HG03442 (cell line): ENCODE measurements around the gene PRMT7.
A peak's percentile ranks its signal among the peaks of the same experiment; 100 is the strongest.
"Not testable (repeated sequence)": the region's sequence is repeated elsewhere in the genome, so short reads cannot be mapped to it uniquely, and the experiment has no call there.

Experiments used
- ATAC-seq: cut with Tn5 transposase; IDR thresholded peaks from one replicate; pipeline ENCODE4 v1.9.1; 2021; ENCODE audit warnings: mild to moderate bottlenecking, moderate library complexity; ENCODE audit not compliant: unreplicated experiment

The PRMT7 gene

DNA sequence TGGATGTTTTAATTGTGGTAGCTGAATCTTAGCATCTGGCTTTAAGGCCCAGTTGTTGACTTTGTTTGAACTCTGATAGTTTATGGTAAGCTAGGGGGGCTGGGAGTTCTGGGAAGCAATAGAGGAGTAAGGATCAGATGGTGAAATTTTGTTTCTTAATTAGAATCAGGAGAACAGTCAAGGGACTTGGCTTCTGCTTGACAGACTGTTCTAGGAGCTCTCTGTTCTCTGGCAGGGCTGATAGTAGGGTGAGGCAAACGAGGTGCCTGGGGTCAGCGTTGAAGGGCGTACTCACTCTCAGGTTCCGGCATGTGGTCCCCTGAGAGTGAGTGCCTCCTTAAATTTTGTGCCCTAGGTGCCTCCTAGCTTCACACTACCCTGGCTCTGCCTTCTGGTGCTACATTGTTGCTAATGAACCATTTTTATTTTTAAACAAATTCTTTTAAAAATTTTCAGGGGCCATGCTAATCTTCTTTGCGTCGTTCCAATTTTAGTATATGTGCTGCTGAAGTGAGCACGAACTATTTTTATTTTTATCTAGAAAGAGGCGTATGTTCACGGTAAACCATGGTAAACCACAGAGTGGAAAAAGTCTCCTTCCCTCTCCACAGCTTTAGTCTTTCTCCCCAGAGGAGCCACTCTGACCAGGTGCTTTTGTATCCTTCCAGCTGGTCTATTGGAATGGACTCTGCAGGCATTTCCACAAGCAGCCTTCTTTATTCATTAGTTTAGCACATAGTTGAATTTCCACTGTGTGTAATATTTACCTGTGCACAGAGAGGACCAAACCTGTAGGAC is 26.8 kb upstream of the PRMT7 start:
- no peak for ATAC-seq

GRCh38 chr16:68284847-68285246 is 26.0 kb upstream of the PRMT7 start:
- ATAC-seq: peak; percentile 51

GRCh38 chr16:68285683-68286082 is 25.1 kb upstream of the PRMT7 start:
- no peak for ATAC-seq

DNA sequence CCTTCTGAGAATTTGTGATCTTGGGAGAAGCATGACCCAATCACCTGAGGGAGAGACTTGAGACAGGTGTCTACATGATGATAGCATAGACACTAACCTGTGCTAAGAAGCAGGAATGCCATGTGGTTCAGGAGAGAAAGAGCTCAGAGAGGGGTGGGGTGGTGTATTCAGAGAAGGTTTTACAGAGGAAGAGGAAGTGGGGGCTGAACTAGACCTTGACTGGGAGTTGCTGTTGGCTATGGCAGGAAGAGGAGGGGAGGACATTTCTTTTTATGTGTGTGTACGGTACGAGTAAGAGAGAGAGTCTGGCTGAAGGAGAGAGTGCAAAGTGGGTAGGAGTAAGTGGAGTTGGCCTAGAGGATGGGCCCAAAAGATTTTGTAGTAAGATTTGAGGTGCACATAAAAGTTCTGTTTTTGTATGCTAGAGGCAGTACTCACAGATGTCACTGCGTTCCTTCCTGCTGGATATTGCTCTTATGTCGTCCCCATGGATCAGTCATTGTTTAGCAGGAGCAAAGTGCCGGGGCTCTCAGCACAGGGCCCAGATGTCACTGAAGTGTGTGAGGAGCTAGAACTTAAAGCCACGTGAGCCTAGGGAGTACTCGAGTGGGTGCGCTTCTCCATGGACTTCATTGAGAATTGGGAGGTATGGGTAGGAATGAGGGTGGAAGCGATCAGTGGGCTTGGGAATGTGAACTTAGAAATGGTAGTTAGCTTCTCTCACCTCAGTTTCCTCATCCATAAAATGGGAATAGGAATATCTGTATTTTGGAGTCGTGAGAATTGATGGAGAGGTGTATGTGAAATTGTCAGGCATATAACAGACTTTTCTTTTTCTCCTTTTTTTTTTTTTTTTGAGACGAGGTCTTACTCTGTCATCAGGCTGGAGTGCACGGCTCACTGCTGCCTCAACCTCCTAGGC is 24.4 kb upstream of the PRMT7 start:
- no peak for ATAC-seq

GRCh38 chr16:68287276-68288251 is 23.3 kb upstream of the PRMT7 start:
- ATAC-seq: no peak

DNA sequence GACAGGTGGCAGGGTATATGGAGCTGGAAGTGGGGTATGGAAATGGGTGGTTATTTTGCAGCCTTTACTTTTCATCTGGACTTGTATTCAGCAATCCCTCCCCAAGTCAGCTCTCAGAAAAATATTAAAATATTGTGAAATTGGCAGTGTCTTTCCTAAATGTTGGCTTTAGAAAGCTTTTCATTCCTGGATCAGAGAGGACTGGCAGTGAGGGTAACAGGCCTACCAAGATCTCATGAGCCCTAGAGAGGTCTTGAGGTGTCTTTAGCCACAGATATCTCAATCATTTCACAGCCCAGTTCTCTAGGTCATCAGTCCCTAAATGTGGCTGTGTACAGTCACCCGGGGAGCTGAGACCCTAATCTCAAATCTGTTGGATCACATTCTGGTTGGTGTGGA is 22.6 kb upstream of the PRMT7 start:
- ATAC-seq: no peak

- not testable (repeated sequence) for ATAC-seq
Measured at GRCh38 chr16:68288796-68289195, 22.0 kb upstream of the PRMT7 start.

DNA sequence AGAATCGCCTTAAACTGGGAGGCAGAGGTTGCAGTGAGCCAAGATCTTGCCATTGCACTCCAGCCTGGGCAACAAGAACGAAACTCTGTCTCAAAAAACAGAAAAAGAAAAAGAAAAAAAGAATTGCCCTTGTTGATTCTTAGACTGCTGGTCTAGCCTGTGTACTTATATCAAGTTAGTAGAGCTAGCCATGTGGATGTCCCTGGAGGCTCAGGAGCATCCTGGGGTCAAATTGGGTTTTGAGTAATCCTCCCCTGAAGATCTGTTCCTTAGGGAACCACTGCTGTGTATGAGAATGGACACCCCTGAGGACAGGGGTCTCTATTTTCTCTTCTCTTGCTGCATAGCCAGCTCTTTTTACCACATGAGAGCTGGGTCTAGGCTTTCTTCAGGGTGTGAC is 21.6 kb upstream of the PRMT7 start:
- no peak for ATAC-seq

GRCh38 chr16:68289621-68290329 is 21.0 kb upstream of the PRMT7 start:
- no peak for ATAC-seq

DNA sequence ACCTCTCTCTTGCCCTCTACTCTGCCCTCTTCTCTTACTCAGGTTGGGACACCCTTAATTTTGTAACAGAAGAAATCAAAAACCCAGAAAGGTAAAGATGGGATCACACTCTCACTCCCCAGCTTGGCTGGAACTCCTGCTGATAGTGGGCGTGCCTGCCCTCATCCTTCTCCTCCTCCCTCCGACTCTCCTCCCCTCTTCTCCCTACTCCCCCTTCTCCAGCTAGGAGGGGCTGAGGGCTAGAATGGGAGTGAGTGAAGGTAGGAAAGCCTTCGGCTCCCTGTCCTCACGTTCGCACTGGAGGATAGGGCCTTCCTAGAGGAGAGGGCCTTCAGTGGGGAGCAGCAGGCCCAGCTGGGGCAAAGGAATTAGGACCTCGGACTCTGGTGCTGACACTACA is 20.4 kb upstream of the PRMT7 start:
- ATAC-seq: no peak

DNA sequence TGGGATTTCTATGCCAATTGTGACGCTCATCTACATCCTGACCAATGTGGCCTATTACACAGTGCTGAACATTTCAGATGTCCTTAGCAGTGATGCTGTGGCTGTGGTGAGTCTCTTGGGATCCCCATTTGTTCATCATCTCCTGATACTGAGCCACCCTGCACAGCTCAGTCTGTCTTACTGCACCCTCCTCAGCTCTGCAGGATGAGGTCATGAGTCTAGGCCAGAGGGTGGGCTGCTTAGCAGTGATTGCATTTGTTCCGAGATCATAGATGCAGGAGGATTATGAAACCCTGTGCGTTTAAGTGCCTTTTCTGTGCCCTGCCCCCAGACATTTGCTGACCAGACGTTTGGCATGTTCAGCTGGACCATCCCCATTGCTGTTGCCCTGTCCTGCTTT is 19.6 kb upstream of the PRMT7 start:
- no peak for ATAC-seq

DNA sequence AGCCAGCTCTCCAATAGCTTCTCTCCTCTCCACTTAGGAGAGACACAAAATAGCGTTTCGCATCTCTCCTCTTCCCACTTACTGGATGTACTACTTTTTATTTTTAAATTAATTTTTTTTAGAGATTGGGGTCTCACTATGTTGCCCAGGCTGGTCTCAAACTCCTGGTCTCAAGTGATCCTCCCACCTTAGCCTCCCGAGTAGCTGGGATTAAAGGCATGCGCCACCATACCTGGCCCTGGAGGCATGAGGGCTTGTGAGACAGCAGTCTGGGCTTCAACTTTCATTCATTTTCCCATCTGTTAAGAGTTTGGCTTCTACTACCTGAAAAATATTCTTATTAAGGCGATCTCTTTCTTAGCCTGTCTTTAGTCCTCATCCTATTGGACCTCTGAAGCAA is 18.4 kb upstream of the PRMT7 start:
- no peak for ATAC-seq

GRCh38 chr16:68296291-68296690 is 14.5 kb upstream of the PRMT7 start:
- ATAC-seq: no peak

DNA sequence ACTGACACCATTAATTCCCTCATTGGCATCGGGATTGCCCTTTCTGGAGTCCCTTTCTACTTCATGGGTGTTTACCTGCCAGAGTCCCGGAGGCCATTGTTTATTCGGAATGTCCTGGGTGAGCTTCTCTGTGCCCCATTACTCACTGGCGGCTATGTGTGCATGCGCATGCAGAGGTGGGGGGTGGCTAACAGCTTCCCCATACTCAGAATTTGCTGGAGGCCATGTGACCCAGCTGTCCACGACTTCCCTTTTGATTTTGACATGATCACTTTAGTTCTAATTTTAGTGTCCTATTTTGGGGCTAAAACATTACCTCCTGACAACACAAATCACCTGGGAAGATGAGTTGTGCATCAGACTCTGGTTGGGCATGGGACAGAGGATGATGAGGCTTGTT is 14.1 kb upstream of the PRMT7 start:
- no peak for ATAC-seq

DNA sequence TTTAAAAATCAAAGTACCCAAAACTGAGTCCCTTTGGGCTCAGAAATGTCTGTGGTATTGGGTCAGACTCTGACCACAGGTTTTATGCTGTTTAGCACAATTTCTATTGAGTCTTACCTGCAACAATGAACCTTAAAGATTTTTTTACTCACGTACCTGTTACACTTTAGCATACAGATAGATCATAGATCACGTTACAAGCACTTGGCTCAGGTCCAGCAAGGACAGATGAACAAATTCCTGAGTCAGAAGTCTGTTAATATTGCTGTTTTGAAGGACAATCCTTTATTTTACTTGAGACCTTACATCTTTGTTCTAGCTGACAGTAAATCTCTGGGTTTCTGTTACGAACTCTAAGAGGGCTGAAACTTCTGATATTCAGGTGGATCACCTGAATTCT is 12.9 kb upstream of the PRMT7 start:
- ATAC-seq: no peak

DNA sequence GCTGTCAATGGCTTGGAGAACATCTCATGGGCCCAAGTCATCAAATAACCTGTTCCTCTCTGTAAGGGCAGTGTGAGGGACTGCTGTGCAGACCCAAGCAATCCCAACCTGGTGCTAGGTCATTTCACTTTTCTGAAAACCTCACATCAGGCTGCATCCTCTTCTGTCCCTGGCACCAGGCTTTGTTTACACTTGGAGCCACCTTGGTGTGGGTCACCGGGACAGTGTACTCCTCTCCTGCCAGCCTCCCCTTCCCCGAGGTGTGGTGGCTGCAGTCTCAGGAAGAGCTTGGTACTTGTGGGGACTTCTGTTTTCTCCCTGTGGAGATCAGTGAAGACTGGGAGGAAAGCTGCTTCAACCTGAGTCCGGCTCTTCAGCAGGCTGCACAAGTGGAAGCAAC is 12.5 kb upstream of the PRMT7 start:
- ATAC-seq: no peak

DNA sequence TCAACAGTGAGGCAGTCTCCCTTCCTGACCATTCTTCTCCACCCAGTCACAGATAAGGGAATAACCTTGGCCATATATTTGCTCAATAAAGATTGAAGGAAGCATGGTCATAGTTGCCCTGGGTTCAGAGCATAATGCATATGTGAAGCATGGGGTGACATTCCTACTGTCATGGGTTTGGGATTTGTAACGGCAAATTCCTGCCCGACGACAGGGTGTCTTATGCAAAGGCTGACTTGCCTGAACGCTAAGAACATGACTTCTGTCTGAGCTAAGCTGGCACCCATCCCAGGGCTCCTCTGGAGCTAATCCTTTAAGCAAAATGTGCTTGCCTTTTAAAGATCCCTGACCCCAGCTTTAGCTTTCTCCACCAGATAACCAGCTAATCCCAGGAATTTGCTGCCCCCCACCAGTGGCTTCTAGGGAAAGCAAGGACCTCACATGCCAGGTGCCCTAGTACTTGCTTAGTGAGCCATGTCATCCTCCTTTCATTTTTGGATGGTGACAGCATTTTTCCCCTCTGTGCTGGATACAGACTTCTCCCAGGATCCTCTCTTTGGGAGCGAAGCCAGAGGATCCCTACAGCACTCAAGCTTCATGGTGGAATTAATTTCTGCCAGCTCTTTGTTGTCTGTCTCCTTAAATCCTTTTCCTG is 11.8 kb upstream of the PRMT7 start:
- ATAC-seq: no peak

DNA sequence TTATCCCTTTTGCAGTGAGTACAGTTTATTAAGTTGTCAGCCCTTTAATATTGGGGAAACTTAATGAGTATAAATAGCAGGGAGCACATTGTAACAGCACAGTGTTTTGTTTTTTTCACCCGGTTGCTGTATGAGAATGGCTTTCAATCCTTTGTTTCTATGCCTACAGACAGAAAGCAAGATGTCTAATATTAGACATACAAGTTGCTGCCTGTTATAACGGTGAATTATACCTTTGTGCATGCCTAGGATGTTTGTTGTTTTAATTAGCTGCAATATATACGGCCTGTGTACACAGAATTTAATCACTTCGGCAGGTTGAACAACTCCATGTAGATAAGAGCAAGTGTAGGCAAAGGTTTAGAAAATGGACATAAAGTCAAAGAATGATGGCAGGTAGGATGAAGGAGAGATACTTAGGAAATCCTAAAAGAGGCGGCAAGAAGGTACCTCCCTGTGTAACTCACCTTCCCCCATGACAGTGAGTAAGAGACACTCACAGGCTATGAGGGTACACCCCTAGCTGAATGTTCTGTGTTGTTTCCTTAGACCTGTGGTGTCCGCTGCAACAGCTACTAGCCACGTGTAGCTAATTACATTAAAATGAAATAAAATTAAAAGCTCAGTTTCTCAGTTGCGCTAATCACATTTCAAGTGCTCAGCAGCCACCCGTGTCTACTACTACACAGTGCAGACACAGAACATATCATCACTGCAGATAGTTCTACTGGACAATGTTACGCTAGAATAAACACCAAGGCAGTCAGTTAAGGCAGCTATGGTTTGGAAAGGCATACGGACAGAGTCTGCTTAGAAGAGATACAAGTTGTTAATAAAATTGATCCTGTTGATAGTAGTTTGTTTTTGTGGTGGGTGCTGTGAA is 11.0 kb upstream of the PRMT7 start:
- no peak for ATAC-seq
